Spleen (tissue), 11 donors: ENCODE results near the gene GNPDA2. TPM values are rescaled to one million over a fixed set of nuclear protein-coding genes. Genes with fewer than 3 reads are reported as not detected.

Source experiments
- DNase-seq: peaks from one replicate; pipeline ENCODE4 v3.0.0-alpha.2; 2020
- H3K27ac ChIP-seq, 8 donors: fragments of 200-600 bp; sonication (generic) in 7 of 8; 1 replicate in 4 of 8; 2 replicates in 4 of 8; pipeline versions ENCODE4 v1.5.0 to v1.8.0; 2016 to 2021; ENCODE audit warnings: inconsistent platforms in 4 of 8, mild to moderate bottlenecking in 4 of 8, moderate library complexity in 1 of 8
- H3K27me3 ChIP-seq, 7 donors: fragments of 200-600 bp; sonication (generic) in 6 of 7; replicated peaks in 1 of 7; 1 replicate in 4 of 7; 2 replicates in 3 of 7; pipeline versions ENCODE4 v1.5.0 to v1.8.0; 2016 to 2021; ENCODE audit warnings: inconsistent platforms in 3 of 7, mild to moderate bottlenecking in 1 of 7
- H3K36me3 ChIP-seq, 6 donors: fragments of 200-600 bp; sonication (generic) in 5 of 6; 1 replicate in 4 of 6; 2 replicates in 2 of 6; pipeline versions ENCODE4 v1.5.0 to v1.8.0; 2016 to 2021; ENCODE audit warnings: inconsistent platforms in 2 of 6
- H3K4me1 ChIP-seq, 6 donors: fragments of 200-600 bp; sonication (generic) in 5 of 6; 1 replicate in 3 of 6; 2 replicates in 3 of 6; pipeline versions ENCODE4 v1.5.0 to v1.8.0; 2016 to 2021; ENCODE audit warnings: inconsistent platforms in 3 of 6
- H3K4me3 ChIP-seq, 8 donors: fragments of 200-600 bp; sonication (generic) in 7 of 8; 1 replicate in 4 of 8; 2 replicates in 4 of 8; pipeline versions ENCODE4 v1.5.0 to v1.8.0; 2016 to 2021; ENCODE audit warnings: inconsistent platforms in 4 of 8, mild to moderate bottlenecking in 4 of 8, moderate library complexity in 2 of 8
- H3K9me3 ChIP-seq, 8 donors: fragments of 200-600 bp; sonication (generic) in 7 of 8; 1 replicate in 4 of 8; 2 replicates in 4 of 8; pipeline versions ENCODE4 v1.5.0 to v1.8.0; 2016 to 2021; ENCODE audit warnings: inconsistent platforms in 4 of 8
- CTCF ChIP-seq, 11 experiments: fragments of 200-600 bp in 7 of 11; fragments of 450-650 bp in 4 of 11; sonication (generic) in 4 of 11; IDR thresholded peaks in 8 of 11; conservative IDR thresholded peaks in 3 of 11; 1 replicate in 7 of 11; 2 replicates in 4 of 11; pipeline versions ENCODE4 v1.4.0 to v1.8.0; 2016 to 2021; ENCODE audit warnings: antibody characterized with exemption in 11 of 11, inconsistent platforms in 4 of 11, mild to moderate bottlenecking in 1 of 11
- POLR2A ChIP-seq, 3 donors: fragments of 450-650 bp; IDR thresholded peaks; one replicate each; pipeline ENCODE4 v1.5.1; 2017; ENCODE audit warnings: antibody characterized with exemption in 3 of 3, mild to moderate bottlenecking in 1 of 3
- POLR2AphosphoS5 ChIP-seq, 3 donors: sonication (generic); formaldehyde crosslinking; IDR thresholded peaks; one replicate each; pipeline ENCODE4 v1.5.1; 2017; ENCODE audit warnings: antibody characterized with exemption in 3 of 3
- WGBS, 5 donors: extraction: QIAGEN DNeasy Blood & Tissue Kit in 3 of 5; methylation state at CpG; one replicate each; pipeline versions ENCODE4 v1.1.5 to v1.1.7; 2013 to 2018; 5-methylcytosine and 5-hydroxymethylcytosine counted together
- intact Hi-C: fragments of 100-400 bp; cut with DNase I; formaldehyde crosslinking; loops from one replicate; pipeline ENCODE4 v1.15.0; 2023; ENCODE audit warnings: low total_unique reads
- polyA plus RNA-seq, 3 donors: library from polyadenylated mRNA; stranded (reverse); fragments of 200-250 nt; gene quantifications; one replicate each; pipeline ENCODE4 v1.2.1, GENCODE V29; 2013
- total RNA-seq, 7 donors: library from RNA; depleted of rRNA in 3 of 7; stranded (reverse); fragments of >200 nt in 3 of 7; fragmentation: NEBNext Ultra II Directional in 4 of 7; extraction: Animal tissue kit (Norgen Biotek cat#: 25700) in 4 of 7; gene quantifications; one replicate each; pipeline versions ENCODE4 v1.1.0 to v1.2.1, GENCODE V29; 2016 to 2021
- donor health status: healthy with polysubstance abuse.
- donor health status: DM: no; HTN: no; CAD: no; lungs with moderate emphysema.
- donor health status: DM: no; HTN: no; CAD: no.
- donor health status: Bipolar disorder and iron deficiency.
- donor health status: healthy.
- donor health status: DM: no; HTN: no; CAD: no.
- donor health status: DM: yes; HTN: yes; CAD: no.

GNPDA2 gene
- total and polyA plus RNA-seq, 10 donors = 10.2 to 18.8 (median 13.7) TPM

DNA sequence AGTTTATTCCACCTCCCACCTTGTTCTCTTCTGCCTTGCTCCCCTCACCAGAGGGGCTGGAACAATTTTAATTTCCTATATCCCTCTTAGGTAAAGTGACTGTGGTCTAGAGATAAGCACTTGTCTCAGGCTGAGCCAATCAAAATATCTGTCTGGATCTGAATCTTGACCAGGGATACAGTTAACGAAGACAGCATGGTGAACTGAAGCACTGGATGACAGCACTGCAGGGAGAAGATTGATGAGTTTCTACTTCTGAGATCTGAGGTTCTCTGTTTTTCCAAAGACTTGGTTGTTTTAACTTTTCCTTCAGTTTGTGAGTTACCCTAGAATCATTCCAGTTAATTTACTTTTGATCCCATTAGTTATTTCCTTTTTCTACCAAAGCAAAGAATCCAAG lies 13.2 kb downstream of the GNPDA2 start:
- Histone ChIP-seq H3K27me3 (no peaks in the 10 kb centered on the region), H3K9me3 (no peaks in the 10 kb centered on the region), H3K4me1 (no peaks in the 10 kb centered on the region), H3K27ac (no peak overlapping the region), H3K36me3 (peaks cover 0 to 49% (median 5%) of the 10 kb centered on the region in 6 donors), H3K4me3 (no peak overlapping the region)
- TF ChIP-seq POLR2AphosphoS5 (IDR thresholded peaks at IDR 0.05) (no peak), POLR2A (IDR thresholded peaks at IDR 0.05) (no peak), CTCF (IDR thresholded peaks at IDR 0.05 in 8 of 11, conservative IDR thresholded peaks at IDR 0.05 in 3 of 11) (no peak)
- intact Hi-C loops = no loop called here
- no peak for DNase-seq
- 95 to 100% (median 97%) methylated on average over 1 of the region's 1 CpG for WGBS, 5 donors

GRCh38 chr4:44704673-44705072 lies 21.7 kb downstream of the GNPDA2 start:
- H3K4me3 ChIP-seq = no peak overlapping the region
- peaks cover 0 to 93% (median 42%) of the 10 kb centered on the region in 6 donors for H3K36me3 ChIP-seq
- no peak for TF ChIP-seq POLR2A (IDR thresholded peaks at IDR 0.05)
- TF ChIP-seq CTCF (IDR thresholded peaks at IDR 0.05 in 8 of 11, conservative IDR thresholded peaks at IDR 0.05 in 3 of 11) = no peak
- TF ChIP-seq POLR2AphosphoS5 (IDR thresholded peaks at IDR 0.05) = no peak
- no peaks in the 10 kb centered on the region for H3K9me3 ChIP-seq
- H3K27me3 ChIP-seq = no peaks in the 10 kb centered on the region
- DNase-seq = no peak
- WGBS, 5 donors = 85 to 91% (median 88%) methylated on average over 4 of the region's 4 CpGs
- intact Hi-C loops = no loop called here
- no peak overlapping the region for H3K27ac ChIP-seq
- H3K4me1 ChIP-seq = no peaks in the 10 kb centered on the region

DNA sequence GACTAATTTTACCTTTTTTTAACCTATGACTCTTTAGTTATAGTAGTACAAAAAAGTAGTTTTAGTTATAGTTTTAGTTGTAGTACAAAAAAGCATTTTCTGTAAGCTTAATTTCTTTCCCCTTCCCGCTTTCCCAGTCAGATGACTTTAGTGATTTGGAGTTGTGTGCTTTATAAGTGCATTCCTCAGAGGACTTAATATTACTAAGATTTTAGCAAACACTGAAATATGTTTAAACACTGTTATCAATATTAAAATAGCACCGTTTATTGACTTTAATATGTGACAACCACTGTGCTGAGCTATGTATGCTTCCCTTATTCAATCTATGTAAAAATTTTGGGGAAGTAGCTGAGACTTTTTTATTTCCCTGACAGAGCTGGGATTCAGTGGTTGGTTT lies 25.3 kb downstream of the GNPDA2 start:
- intact Hi-C loops = no loop called here
- H3K36me3 ChIP-seq = peaks cover 0 to 100% (median 55%) of the 10 kb centered on the region in 6 donors
- no peaks in the 10 kb centered on the region for H3K9me3 ChIP-seq
- TF ChIP-seq POLR2AphosphoS5 (IDR thresholded peaks at IDR 0.05) (no peak), CTCF (IDR thresholded peaks at IDR 0.05 in 8 of 11, conservative IDR thresholded peaks at IDR 0.05 in 3 of 11) (no peak)
- H3K27ac ChIP-seq = no peak overlapping the region
- no peaks in the 10 kb centered on the region for H3K4me1 ChIP-seq
- DNase-seq = no peak
- H3K27me3 ChIP-seq = no peaks in the 10 kb centered on the region
- H3K4me3 ChIP-seq = no peak overlapping the region
- WGBS, 5 donors = 74 to 88% (median 86%) methylated on average over 2 of the region's 2 CpGs

- H3K36me3 ChIP-seq = peaks cover 0 to 100% (median 57%) of the 10 kb centered on the region in 6 donors
- H3K27me3 ChIP-seq = no peaks in the 10 kb centered on the region
- H3K27ac ChIP-seq = no peak overlapping the region
- WGBS, 5 donors = 94 to 100% (median 95%) methylated on average over 1 of the region's 1 CpG
- H3K9me3 ChIP-seq = no peaks in the 10 kb centered on the region
- no peak for DNase-seq
- no peak for TF ChIP-seq POLR2AphosphoS5 (IDR thresholded peaks at IDR 0.05)
- no peak for TF ChIP-seq CTCF (IDR thresholded peaks at IDR 0.05 in 8 of 11, conservative IDR thresholded peaks at IDR 0.05 in 3 of 11)
- no peak for TF ChIP-seq POLR2A (IDR thresholded peaks at IDR 0.05)
- intact Hi-C loops = no loop called here
- H3K4me3 ChIP-seq = no peak overlapping the region
- H3K4me1 ChIP-seq = no peaks in the 10 kb centered on the region
Observed at GRCh38 chr4:44700427-44700826, 25.9 kb downstream of the GNPDA2 start.
